Retinal pigment epithelial cell (primary cell): ENCODE measurements around the gene DGCR8.

ENCODE experiments used
- DNase-seq: peaks from one replicate; pipeline ENCODE4 v3.0.0-alpha.2; 2010; ENCODE audit warnings: low read depth
- H3K4me3 ChIP-seq: 2 replicates; pipeline ENCODE4 v1.5.1; 2011; ENCODE audit warnings: mild to moderate bottlenecking, low read length, control low read depth, moderate library complexity
- TF ChIP-seq, protein P1 (sequence below): conservative IDR thresholded peaks from 2 replicates; pipeline ENCODE4 v1.5.1; 2011; ENCODE audit warnings: low read depth, low read length, control low read depth, inconsistent platforms

DGCR8 gene

DNA sequence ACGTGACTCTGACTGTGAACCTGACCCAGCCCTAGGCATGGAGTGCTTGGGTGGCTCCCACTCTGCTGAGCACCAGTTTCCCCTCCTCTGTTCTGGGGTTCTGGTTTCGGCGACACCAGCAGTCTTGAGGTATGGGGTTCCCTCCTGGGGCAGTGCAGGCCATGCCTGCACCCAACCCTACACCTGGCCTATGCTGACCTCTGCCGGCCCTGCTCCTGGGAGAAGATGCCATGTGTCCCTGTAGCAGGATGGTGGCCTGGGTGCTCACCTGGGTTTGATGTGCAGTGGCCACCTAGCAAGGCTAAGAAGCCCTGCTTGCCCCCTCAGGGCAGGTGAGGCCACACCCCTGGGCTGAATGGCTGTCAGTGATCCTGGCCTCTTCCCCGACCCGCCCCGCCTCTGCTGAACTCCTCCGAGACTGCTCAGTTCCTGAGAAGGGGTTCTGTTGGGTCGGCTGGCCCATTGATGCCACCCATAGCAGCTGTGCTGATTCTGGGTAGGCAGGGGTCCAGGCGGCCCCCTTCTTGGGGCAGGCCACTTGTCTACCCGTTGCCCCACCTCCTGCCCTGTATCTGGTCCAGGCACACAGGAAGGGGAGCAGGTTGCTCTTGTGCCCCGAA is 54.0 kb downstream of the DGCR8 start:
- no peak overlapping the region for H3K4me3 ChIP-seq
- TF ChIP-seq, protein P1, sequence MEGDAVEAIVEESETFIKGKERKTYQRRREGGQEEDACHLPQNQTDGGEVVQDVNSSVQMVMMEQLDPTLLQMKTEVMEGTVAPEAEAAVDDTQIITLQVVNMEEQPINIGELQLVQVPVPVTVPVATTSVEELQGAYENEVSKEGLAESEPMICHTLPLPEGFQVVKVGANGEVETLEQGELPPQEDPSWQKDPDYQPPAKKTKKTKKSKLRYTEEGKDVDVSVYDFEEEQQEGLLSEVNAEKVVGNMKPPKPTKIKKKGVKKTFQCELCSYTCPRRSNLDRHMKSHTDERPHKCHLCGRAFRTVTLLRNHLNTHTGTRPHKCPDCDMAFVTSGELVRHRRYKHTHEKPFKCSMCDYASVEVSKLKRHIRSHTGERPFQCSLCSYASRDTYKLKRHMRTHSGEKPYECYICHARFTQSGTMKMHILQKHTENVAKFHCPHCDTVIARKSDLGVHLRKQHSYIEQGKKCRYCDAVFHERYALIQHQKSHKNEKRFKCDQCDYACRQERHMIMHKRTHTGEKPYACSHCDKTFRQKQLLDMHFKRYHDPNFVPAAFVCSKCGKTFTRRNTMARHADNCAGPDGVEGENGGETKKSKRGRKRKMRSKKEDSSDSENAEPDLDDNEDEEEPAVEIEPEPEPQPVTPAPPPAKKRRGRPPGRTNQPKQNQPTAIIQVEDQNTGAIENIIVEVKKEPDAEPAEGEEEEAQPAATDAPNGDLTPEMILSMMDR: no peak
- no peak for DNase-seq

DNA sequence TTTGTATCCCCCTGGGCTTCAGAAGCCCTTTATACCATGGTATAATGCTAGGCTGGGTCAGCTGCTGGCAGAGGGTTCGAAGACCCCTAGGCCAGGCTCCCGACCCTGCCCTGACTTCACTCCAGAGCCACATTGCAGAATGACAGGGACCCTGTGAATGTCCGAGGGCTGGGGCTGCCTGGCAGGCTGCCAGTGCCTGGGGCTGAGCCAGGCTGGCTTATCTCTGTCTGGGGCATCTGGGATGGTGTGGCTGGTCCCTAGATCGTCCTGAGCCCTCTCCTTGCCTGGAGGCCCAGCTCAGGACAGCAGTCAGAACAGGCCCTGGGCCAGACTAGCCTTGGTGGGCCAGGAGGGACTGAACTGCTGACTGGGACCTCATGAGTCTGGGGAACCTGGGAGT is 55.2 kb downstream of the DGCR8 start:
- no peak overlapping the region for H3K4me3 ChIP-seq
- no peak for DNase-seq
- TF ChIP-seq, protein P1: no peak

DNA sequence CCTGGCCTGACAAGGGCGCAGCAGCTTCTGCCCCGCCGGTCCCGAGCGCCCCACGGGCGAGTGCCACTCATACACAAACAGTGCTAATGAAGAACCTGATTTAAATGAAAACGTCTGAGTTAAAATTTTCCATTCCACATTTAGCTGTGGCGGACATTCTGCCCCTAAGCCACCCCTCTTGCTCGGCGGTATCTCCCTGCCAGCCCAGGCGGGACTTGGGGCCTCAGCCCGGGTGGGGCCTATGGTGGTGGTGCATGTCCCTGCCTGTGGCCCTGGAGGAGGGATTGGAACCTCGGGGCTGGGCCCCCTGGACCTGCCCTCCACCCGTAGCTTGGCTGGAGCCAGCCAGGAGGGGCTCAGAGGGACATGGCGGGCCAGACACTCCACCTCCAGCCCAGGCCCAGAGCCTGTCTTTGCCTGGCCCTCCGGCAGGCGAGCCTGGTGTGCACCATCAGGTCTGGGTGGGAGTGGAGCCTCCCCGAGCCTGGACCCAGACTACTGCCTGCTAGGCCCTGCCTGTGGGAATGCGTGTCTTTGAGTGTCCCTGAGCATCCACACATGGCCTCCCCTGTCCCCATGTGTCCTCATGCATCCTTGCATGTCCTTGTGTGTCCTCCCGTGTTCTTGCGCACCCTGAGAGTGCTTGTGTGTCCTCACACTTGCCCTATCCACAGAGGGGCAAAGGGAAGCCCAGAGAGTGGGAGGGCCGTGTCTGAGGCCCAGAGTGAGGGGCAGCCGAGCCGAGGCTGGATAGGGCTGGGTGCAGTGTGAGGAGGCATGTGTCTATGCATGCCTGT is 56.0 kb downstream of the DGCR8 start:
- H3K4me3 ChIP-seq: no peak overlapping the region
- TF ChIP-seq, protein P1: no peak
- DNase-seq: no peak

DNA sequence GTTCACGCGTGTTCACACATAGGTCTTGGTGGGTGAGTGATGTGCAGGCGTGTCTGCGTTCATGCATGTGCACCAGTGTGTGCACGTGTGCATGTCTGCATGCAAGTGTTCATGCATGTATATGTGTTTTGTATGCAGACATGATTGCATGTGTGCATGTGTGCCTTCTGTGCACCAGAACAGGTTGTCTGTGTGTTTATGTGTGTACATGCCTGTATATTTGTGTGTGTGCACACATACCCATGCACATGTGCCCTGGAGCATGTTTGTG is 56.5 kb downstream of the DGCR8 start:
- H3K4me3 ChIP-seq: no peak overlapping the region
- TF ChIP-seq, protein P1: no peak
- DNase-seq: no peak

DNA sequence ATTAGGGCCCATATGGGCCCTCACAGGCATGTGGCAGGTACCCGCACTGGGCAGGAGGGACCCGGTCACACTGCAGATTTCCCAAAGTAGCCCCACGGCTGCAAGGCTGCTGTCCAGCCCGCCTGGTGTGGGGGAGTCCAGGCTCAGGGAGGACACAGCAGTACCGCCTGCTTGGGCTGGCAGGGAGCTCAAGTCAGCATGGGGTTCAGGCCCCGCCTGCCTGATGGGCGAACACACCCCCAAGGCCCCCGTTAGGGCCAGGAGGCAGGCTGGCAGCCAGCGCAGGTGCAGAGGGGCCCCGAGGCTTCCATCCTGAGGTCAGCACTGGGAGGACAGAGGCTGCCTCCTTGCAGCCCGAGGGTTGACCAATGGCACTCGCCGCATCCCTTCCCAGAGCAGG is 57.1 kb downstream of the DGCR8 start:
- no peak overlapping the region for H3K4me3 ChIP-seq
- no peak for DNase-seq
- TF ChIP-seq, protein P1: no peak

DNA sequence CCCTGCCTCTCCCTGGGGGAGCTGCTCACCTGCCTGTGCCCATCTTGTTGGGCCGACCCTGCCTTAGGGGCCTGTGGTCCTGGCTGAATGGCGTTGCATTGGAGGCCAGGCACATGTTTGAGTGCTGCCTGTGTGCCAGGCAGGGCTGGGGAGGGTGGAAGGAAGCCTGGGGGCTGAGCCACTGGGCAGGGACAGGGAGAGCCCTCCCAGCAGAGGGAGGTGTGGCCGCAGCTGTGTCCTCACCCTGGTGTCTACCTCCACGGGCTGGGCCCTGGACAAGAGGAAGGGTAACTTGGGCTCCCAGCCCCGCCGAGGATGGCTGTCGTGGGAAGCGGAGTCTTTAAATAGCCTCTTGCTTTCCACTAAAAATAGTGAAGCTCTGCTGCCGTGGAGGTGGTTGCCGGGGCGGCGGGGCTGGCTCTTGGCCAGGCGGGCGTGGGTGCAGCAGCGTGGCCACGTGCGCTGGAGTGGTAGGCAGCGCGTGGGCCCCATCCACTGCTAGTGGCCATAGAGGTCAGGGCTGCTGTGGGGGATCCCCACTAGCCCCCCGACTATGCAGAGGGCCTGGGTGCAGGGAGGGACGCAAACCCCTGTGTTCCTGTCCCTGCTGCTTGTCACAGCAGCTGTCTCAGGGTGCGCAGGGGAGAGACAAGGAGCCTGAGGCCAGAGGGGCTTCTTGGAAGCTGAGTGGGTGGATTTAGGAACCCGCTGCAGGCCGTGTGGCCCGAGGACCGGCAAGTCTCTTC is 57.8 kb downstream of the DGCR8 start:
- DNase-seq: no peak
- TF ChIP-seq, protein P1: no peak
- no peak overlapping the region for H3K4me3 ChIP-seq
